GM12874 (cell line): ENCODE results near the gene CA7.

Experiments
- CTCF ChIP-seq: IDR thresholded peaks from 2 replicates; pipeline ENCODE4 v1.5.1; 2011; ENCODE audit warnings: low read depth, mild to moderate bottlenecking, control low read depth, low read length, moderate library complexity; ENCODE audit not compliant: insufficient read depth

CA7 gene

GRCh38 chr16:66853261-66854139, 9.3 kb downstream of the CA7 start:
- no peak for TF ChIP-seq CTCF

GRCh38 chr16:66856184-66856730, 12.0 kb downstream of the CA7 start:
- TF ChIP-seq CTCF = no peak

GRCh38 chr16:66856801-66857200, 12.6 kb downstream of the CA7 start:
- no peak for TF ChIP-seq CTCF

GRCh38 chr16:66857437-66857836, 13.2 kb downstream of the CA7 start:
- no peak for TF ChIP-seq CTCF

GRCh38 chr16:66858740-66859396, 14.7 kb downstream of the CA7 start:
- no peak for TF ChIP-seq CTCF

GRCh38 chr16:66859397-66860068, 15.3 kb downstream of the CA7 start:
- TF ChIP-seq CTCF = no peak

- no peak for TF ChIP-seq CTCF
These were observed 17.9 kb downstream of the CA7 start for GRCh38 chr16:66862023-66862520.
